AG04450 (cell line): ENCODE data around the gene SCFD1. TPM values are rescaled to one million over a fixed set of nuclear protein-coding genes. Genes with fewer than 3 reads are reported as not detected.
A peak's percentile ranks its signal among the peaks of the same experiment; 100 is the strongest.
"Not testable (repeated sequence)": the region's sequence is repeated elsewhere in the genome, so short reads cannot be mapped to it uniquely, and the experiment has no call there.

Experiments
- CTCF ChIA-PET: fragments of 300-600, 350-600 bp; formaldehyde crosslinking; extraction: SDS; loops from one replicate; lab custom pipeline; 2022; ENCODE audit warnings: antibody characterized with exemption, inconsistent platforms; lab: Charles Lee
- POLR2A ChIA-PET: fragments of 350-600 bp; formaldehyde crosslinking; extraction: SDS; loops from one replicate; lab custom pipeline; 2021; ENCODE audit warnings: antibody characterized with exemption, inconsistent platforms; lab: Yijun Ruan, JAX
- DNase-seq: peaks from one replicate; pipeline ENCODE4 v3.0.0-alpha.2; 2011; ENCODE audit warnings: low read depth, low spot score
- H3K27ac ChIP-seq: one replicate; pipeline ENCODE4 v1.5.1; 2012; ENCODE audit warnings: low read depth, low read length, control low read depth
- H3K27me3 ChIP-seq: one replicate; pipeline ENCODE4 v1.6.0; 2012; ENCODE audit warnings: low read length; ENCODE audit not compliant: control insufficient read depth, insufficient read depth
- H3K4me3 ChIP-seq: 2 replicates; pipeline ENCODE4 v1.5.1; 2011; ENCODE audit warnings: mild to moderate bottlenecking, low read depth, low read length, control low read depth
- H3K9me3 ChIP-seq: 2 replicates; pipeline ENCODE4 v1.5.1; 2012; ENCODE audit warnings: low read length; ENCODE audit not compliant: control insufficient read depth, insufficient read depth
- CTCF ChIP-seq: IDR thresholded peaks from 2 replicates; pipeline ENCODE4 v1.5.1; 2011; ENCODE audit warnings: low read depth, low read length, control low read depth, inconsistent platforms
- polyA minus RNA-seq: library from RNA; depleted of rRNA, polyadenylated mRNA; stranded (reverse); fragments of >200 nt; gene quantifications from 2 replicates; pipeline ENCODE4 v1.2.3, GENCODE V29; 2011; rRNA and poly(A)+ RNA removed
- polyA plus RNA-seq: library from polyadenylated mRNA; depleted of rRNA; stranded (reverse); fragments of >200 nt; gene quantifications from 2 replicates; pipeline ENCODE4 v1.2.3, GENCODE V29; 2011; rRNA removed

SCFD1 gene, protein sequence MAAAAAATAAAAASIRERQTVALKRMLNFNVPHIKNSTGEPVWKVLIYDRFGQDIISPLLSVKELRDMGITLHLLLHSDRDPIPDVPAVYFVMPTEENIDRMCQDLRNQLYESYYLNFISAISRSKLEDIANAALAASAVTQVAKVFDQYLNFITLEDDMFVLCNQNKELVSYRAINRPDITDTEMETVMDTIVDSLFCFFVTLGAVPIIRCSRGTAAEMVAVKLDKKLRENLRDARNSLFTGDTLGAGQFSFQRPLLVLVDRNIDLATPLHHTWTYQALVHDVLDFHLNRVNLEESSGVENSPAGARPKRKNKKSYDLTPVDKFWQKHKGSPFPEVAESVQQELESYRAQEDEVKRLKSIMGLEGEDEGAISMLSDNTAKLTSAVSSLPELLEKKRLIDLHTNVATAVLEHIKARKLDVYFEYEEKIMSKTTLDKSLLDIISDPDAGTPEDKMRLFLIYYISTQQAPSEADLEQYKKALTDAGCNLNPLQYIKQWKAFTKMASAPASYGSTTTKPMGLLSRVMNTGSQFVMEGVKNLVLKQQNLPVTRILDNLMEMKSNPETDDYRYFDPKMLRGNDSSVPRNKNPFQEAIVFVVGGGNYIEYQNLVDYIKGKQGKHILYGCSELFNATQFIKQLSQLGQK
- polyA plus RNA-seq (109 and 160 TPM in 2 replicates), polyA minus RNA-seq (67.0 and 141 TPM in 2 replicates)

DNA sequence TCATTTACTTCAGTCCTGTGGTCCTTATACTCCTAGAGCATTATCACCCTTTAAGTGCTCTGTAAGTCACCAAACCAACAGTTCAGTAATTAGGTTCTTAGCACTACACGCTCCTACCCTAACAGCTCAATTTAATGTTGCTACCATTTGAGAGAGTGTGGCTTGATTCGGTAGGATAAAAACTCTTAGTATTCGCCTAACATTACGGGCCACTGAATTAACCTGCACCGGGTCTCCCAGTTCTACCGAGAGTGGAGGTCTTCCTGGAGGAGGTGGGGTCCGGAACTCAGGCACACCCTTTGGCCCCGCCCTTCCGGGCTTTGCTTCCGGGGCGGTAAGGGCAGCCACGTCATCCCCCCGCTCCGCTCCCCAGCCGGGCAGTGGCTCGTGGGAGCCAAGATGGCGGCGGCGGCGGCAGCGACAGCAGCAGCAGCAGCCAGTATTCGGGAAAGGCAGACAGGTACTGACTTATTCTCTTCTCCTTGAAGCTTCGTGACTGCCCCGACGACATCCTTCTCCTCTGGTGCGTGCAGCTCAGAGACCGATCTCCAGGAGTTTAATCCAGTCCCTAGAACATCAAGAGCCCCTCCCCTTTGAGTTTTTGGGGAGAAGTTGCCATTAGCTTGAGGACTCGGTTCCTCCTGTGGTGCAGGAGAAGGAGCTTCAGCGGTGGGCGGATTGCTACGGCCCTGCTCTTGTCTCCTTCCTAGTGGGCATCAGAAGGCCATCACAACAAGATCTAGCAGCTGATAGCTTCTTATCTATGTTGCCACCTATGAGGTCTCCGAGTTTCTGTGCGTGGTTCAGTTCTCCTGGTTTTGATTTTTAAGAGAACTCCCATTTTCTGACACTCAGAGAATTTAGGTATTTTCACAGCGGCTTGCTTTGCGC, at the start of gene SCFD1:
SCFD1 (plus strand) TSS at position 380 of the 891 bp plus-strand sequence; CDS start at position 400, 20 bp downstream.
- H3K4me3 ChIP-seq: peak within 1 kb of the TSS; percentile 94
- ChIA-PET POLR2A (interaction anchor here (0.6 to 1.1 kb wide), 3 partner anchors 9 to 86 kb away, joined by 3 to 7 read pairs (median 3); no protein-coding TSS in a partner anchor), CTCF (interaction anchor here (0.6 to 1.3 kb wide), 6 partner anchors 11 to 338 kb away, joined by 3 to 4 read pairs (median 3); no protein-coding TSS in a partner anchor)
- H3K9me3 ChIP-seq: no peaks in the 10 kb centered on the region
- no peaks in the 10 kb centered on the region for H3K27me3 ChIP-seq
- DNase-seq: peak; percentile 56
- H3K27ac ChIP-seq: peak within 1 kb of the TSS; percentile 90
- no peak for TF ChIP-seq CTCF

DNA sequence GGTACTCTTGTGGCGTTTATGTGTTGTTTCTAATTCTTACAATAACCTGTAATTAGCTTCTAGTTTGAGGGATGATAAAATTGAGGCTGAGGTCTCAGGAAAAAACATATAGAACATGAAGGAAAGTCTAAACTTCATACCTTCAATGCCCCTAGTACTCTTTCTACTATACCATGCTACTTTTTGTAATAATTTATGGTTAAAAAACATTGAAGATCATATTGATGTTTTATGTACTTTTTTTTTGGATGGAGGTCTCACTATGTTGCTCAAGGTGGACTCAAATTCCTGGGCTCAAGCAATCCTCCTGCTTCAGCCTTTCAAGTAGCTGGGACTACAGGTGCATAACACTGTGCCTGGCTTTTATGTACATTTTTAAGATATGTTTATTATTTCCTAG, 49.3 kb upstream of the SCFD1 start:
- ChIA-PET CTCF (no interaction called here), POLR2A (interaction anchor here (1.7 kb wide), 1 partner anchor 14 kb away, joined by 3 read pairs; the partner anchor contains the start of gene G2E3)
- Histone ChIP-seq H3K4me3 (no peak overlapping the region), H3K27me3 (no peaks in the 10 kb centered on the region), H3K27ac (no peak overlapping the region), H3K9me3 (no peaks in the 10 kb centered on the region)
- DNase-seq: no peak
- no peak for TF ChIP-seq CTCF

DNA sequence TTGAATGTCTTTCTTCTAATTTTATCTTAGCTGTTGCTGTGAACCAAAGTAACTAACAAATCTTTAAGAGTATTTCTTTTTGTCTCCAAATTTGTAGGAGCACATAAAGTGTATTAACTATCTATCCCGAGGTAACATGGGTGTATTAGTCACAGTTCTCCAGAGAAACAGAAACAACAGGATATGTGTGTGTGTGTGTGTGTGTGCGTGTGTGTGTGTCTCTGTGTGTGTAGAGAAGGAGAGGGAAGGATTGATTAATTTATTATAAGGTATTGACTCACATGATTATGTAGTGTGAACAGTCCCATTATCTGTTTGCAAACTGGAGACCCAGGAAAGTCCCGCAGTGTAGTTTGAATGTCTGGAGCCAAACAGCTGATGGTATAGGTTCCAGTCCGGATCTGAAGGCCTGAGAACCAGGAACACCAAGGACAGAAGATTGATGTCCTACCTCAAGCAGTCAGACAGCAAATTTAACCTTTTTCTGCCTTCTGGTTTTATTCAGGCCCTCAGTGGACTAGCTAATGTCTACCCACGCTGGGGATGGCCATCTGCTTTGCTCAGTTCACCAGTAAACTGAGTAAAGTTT, 48.8 kb upstream of the SCFD1 start:
- no peak overlapping the region for H3K4me3 ChIP-seq
- TF ChIP-seq CTCF: no peak
- no peaks in the 10 kb centered on the region for H3K9me3 ChIP-seq
- no peak overlapping the region for H3K27ac ChIP-seq
- ChIA-PET POLR2A (interaction anchor here (1.7 kb wide), 1 partner anchor 14 kb away, joined by 3 read pairs; the partner anchor contains the start of gene G2E3), CTCF (no interaction called here)
- no peaks in the 10 kb centered on the region for H3K27me3 ChIP-seq
- DNase-seq: no peak

DNA sequence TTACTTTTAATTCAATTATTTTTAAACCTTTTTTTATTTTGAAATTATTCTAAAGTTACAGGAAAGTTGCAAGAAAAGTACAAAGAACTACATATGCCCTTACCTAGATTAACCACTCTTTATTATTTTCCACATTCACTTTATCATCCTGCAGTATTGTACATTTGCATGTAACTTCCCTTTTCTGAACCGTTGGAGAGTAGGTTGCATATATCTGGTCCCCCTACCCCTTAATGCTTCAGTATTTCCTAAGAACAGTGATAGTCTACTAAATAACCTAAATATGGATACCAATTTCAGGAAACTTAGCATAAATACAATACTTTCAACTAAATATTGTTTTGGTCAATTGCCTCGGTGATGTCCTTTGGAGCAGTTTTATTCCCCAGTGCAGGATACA, 48.2 kb upstream of the SCFD1 start:
- no peak overlapping the region for H3K27ac ChIP-seq
- no peaks in the 10 kb centered on the region for H3K27me3 ChIP-seq
- ChIA-PET POLR2A (interaction anchor here (1.7 kb wide), 1 partner anchor 15 kb away, joined by 3 read pairs; the partner anchor contains the start of gene G2E3), CTCF (no interaction called here)
- H3K4me3 ChIP-seq: no peak overlapping the region
- no peak for TF ChIP-seq CTCF
- no peak for DNase-seq
- no peaks in the 10 kb centered on the region for H3K9me3 ChIP-seq

GRCh38 chr14:30574777-30575176, 47.3 kb upstream of the SCFD1 start:
- DNase-seq, H3K27me3 ChIP-seq, CTCF ChIA-PET, POLR2A ChIA-PET, H3K4me3 ChIP-seq, H3K27ac ChIP-seq, H3K9me3 ChIP-seq: not testable (repeated sequence)

- H3K27ac ChIP-seq, POLR2A ChIA-PET, DNase-seq, CTCF ChIA-PET, H3K4me3 ChIP-seq, H3K9me3 ChIP-seq, H3K27me3 ChIP-seq: not testable (repeated sequence)
Observed at GRCh38 chr14:30576333-30576732, 45.8 kb upstream of the SCFD1 start.
